ENCODE results near the gene N4BP2.
"Not testable (repeated sequence)": the region's sequence is repeated elsewhere in the genome, so short reads cannot be mapped to it uniquely, and the experiment has no call there.

N4BP2 gene

GRCh38 chr4:40093400-40093799, 36.8 kb downstream of the N4BP2 start:
- DNase-seq: not testable (repeated sequence)

GRCh38 chr4:40099010-40099409, 42.4 kb downstream of the N4BP2 start:
- DNase-seq: no peak

- DNase-seq: not testable (repeated sequence)
Measured at GRCh38 chr4:40107150-40107549, 50.5 kb downstream of the N4BP2 start.

GRCh38 chr4:40112027-40112792, 55.6 kb downstream of the N4BP2 start:
- DNase-seq: no peak

- no peak for DNase-seq
Measured at GRCh38 chr4:40114206-40114605, 57.6 kb downstream of the N4BP2 start.

- no peak for DNase-seq
Measured at GRCh38 chr4:40118861-40119260, 62.2 kb downstream of the N4BP2 start.

GRCh38 chr4:40119344-40119743, 62.7 kb downstream of the N4BP2 start:
- DNase-seq: no peak

GRCh38 chr4:40121515-40121914, 64.9 kb downstream of the N4BP2 start:
- no peak for DNase-seq

GRCh38 chr4:40122941-40123340, 66.3 kb downstream of the N4BP2 start:
- no peak for DNase-seq

- no peak for DNase-seq
Measured at GRCh38 chr4:40124690-40125089, 68.0 kb downstream of the N4BP2 start.

- no peak for DNase-seq
Measured at GRCh38 chr4:40130401-40131036, 73.9 kb downstream of the N4BP2 start.

GRCh38 chr4:40132816-40133215, 76.2 kb downstream of the N4BP2 start:
- no peak for DNase-seq

- no peak for DNase-seq
Measured at GRCh38 chr4:40134206-40134917, 77.7 kb downstream of the N4BP2 start.

- DNase-seq: not testable (repeated sequence)
Measured at GRCh38 chr4:40136202-40136601, 79.6 kb downstream of the N4BP2 start.

GRCh38 chr4:40140196-40140595, 83.5 kb downstream of the N4BP2 start:
- no peak for DNase-seq

- DNase-seq: not testable (repeated sequence)
Measured at GRCh38 chr4:40140597-40140996, 83.9 kb downstream of the N4BP2 start.

GRCh38 chr4:40143926-40144508, 87.4 kb downstream of the N4BP2 start:
- no peak for DNase-seq

- no peak for DNase-seq
Measured at GRCh38 chr4:40144716-40145115, 88.1 kb downstream of the N4BP2 start.

GRCh38 chr4:40147490-40147889, 90.8 kb downstream of the N4BP2 start:
- not testable (repeated sequence) for DNase-seq

- peak; percentile 73 for DNase-seq
Measured at GRCh38 chr4:40149960-40150385, 93.3 kb downstream of the N4BP2 start.

- DNase-seq: no peak
Measured at GRCh38 chr4:40150932-40151331, 94.3 kb downstream of the N4BP2 start.

GRCh38 chr4:40152637-40153036, 96.0 kb downstream of the N4BP2 start:
- peak; percentile 18 for DNase-seq

- DNase-seq: no peak
Measured at GRCh38 chr4:40157436-40157835, 100.8 kb downstream of the N4BP2 start.
